ENCODE results near the gene EMC7.

GRCh38 chr15:34055868-34056595, 45.6 kb downstream of the EMC7 start:
- TF ChIP-seq CTCF (IDR thresholded peaks at IDR 0.05) (no peak), POLR2A (IDR thresholded peaks at IDR 0.05) (no peak), EP300 (IDR thresholded peaks at IDR 0.05) (no peak)
